ENCODE results near the gene SERINC3. TPM values are rescaled to one million over a fixed set of nuclear protein-coding genes. Genes with fewer than 3 reads are reported as not detected.

The SERINC3 gene
- total and polyA plus RNA-seq, 2 of the 8 experiments (the other 6 are each of a cell fraction or from before 2014, with no cell fraction given) = 47.2 to 66.0 TPM

GRCh38 chr20:44504402-44505307 lies 17.2 kb downstream of the SERINC3 start:
- Histone ChIP-seq H2BK120ac (replicated peaks; ENCODE audit: low read depth, low read length) (no peak overlapping the region), H3K9ac (replicated peaks in 1 of 4; ENCODE audit: extremely low read depth in 1 of 4, low read depth in 3 of 4, low read length in 3 of 4) (no peak overlapping the region), H3K4me1 (replicated peaks in 1 of 4; ENCODE audit: control insufficient read depth in 3 of 4, insufficient read depth in 4 of 4, low read length in 3 of 4) (no peaks in the 10 kb centered on the region), H2BK15ac (ENCODE audit: low read length) (no peak overlapping the region), H4K20me1 (replicated peaks in 1 of 2; ENCODE audit: control insufficient read depth in 1 of 2, insufficient read depth in 2 of 2, low read length in 2 of 2) (no peaks in the 10 kb centered on the region), H3K23me2 (ENCODE audit: low read depth, low read length) (no peaks in the 10 kb centered on the region), H3K9me3 (ENCODE audit: insufficient read depth in 2 of 2, low read depth in 1 of 2, low read length in 1 of 2) (no peaks in the 10 kb centered on the region), H2AFZ (ENCODE audit: low read length) (no peak overlapping the region), H3K4ac (replicated peaks; ENCODE audit: insufficient read length, low read depth, low read length) (no peak overlapping the region), H4K5ac (ENCODE audit: insufficient read length, low read depth, low read length) (no peak overlapping the region), H2BK20ac (ENCODE audit: low read length) (no peak overlapping the region), H4K8ac (ENCODE audit: extremely low read depth, insufficient read depth, low read length) (no peak overlapping the region; the same call in 1 of the 2 replicates), H3K4me3 (ENCODE audit: extremely low read depth in 1 of 4, insufficient read depth in 2 of 4, low read depth in 3 of 4, low read length in 4 of 4) (no peak overlapping the region), H2BK12ac (ENCODE audit: low read depth, low read length) (no peak overlapping the region), H2AK5ac (ENCODE audit: low read depth, low read length) (no peak overlapping the region), H3K4me2 (ENCODE audit: insufficient read depth in 1 of 2, low read depth in 2 of 2, low read length in 2 of 2) (no peak overlapping the region), H2BK5ac (ENCODE audit: low read depth, low read length) (no peak overlapping the region), H3K56ac (replicated peaks; ENCODE audit: insufficient read length, low read depth, low read length) (no peak overlapping the region), H3K18ac (ENCODE audit: extremely low read depth, low read length) (no peak overlapping the region), H3K27ac (ENCODE audit: low read depth, low read length) (no peak overlapping the region), H3K79me2 (ENCODE audit: control insufficient read depth in 1 of 2, insufficient read depth in 2 of 2, low read length in 2 of 2) (no peaks in the 10 kb centered on the region), H4K91ac (replicated peaks; ENCODE audit: insufficient read length, low read length) (no peak overlapping the region), H3K79me1 (ENCODE audit: low read depth, low read length) (no peaks in the 10 kb centered on the region; the same call in 1 of the 2 replicates), H3K36me3 (ENCODE audit: control insufficient read depth in 2 of 4, insufficient read depth in 4 of 4, low read length in 3 of 4) (peaks cover 12 to 57% (median 27%) of the 10 kb centered on the region in 4 experiments; a peak in 7 of 8 replicates), H3K14ac (ENCODE audit: insufficient read length) (no peak overlapping the region), H3K27me3 (replicated peaks in 1 of 4; ENCODE audit: control insufficient read depth in 3 of 4, extremely low read depth in 1 of 4, insufficient read depth in 3 of 4, low read length in 3 of 4) (no peaks in the 10 kb centered on the region), H3K23ac (ENCODE audit: insufficient read length) (no peak overlapping the region)
- POLR2A ChIA-PET (ENCODE audit: partially characterized antibody) = interaction anchor here (1.1 to 1.6 kb wide), 4 partner anchors 9 to 157 kb away, joined by 3 to 5 read pairs (median 4); no protein-coding TSS in a partner anchor
- CTCF ChIA-PET (ENCODE audit: partially characterized antibody) = interaction anchor here (0.7 to 2.1 kb wide), 4 partner anchors 16 to 483 kb away, joined by 3 to 7 read pairs (median 4); no protein-coding TSS in a partner anchor
- 93% methylated on average over 6 of the region's 6 CpGs; no CpG with 5 or more reads in 1 of the 2 experiments for WGBS, 2 experiments (ENCODE audit: extremely low coverage in 1 of 2, insufficient coverage in 1 of 2, insufficient read length in 1 of 2, insufficient replicate concordance in 2 of 2, low coverage in 1 of 2, low lambda C conversion rate in 2 of 2, missing lambda C conversion rate in 1 of 2)
- FAIRE-seq (no peak), DNase-seq (ENCODE audit: low read depth in 1 of 2, low spot score in 2 of 2) (no peak)
- no peak for TF ChIP-seq RFX5 (IDR thresholded peaks at IDR 0.05; ENCODE audit: borderline replicate concordance, low read depth, low read length)
- TF ChIP-seq RXRA (IDR thresholded peaks at IDR 0.05; ENCODE audit: insufficient read depth, low read depth, low read length) = no peak
- no peak for TF ChIP-seq CBX5 (IDR thresholded peaks at IDR 0.05; ENCODE audit: low read depth, low read length)
- TF ChIP-seq YY1 (IDR thresholded peaks at IDR 0.05; ENCODE audit: low read depth, low read length) = no peak
- no peak for TF ChIP-seq GTF2F1 (IDR thresholded peaks at IDR 0.05; ENCODE audit: borderline replicate concordance, low read depth, low read length)
- no peak for TF ChIP-seq ATF3 (IDR thresholded peaks at IDR 0.05; ENCODE audit: insufficient read depth, low read depth, low read length)
- no peak for TF ChIP-seq SRF (IDR thresholded peaks at IDR 0.05; ENCODE audit: low read depth, low read length)
- no peak for TF ChIP-seq CTCF (IDR thresholded peaks at IDR 0.05; ENCODE audit: control extremely low read depth in 1 of 3, insufficient read depth in 1 of 3, low read depth in 1 of 3, low read length in 3 of 3)
